Activated naive CD8-positive, alpha-beta T cell treated with anti-CD3 and anti-CD28 coated beads, Interleukin-2, amount 10 ng/mL, durations not matched to agents 7 days and 5 days (primary cell): Measurements from ENCODE around the gene STMND1. TPM values are rescaled to one million over a fixed set of nuclear protein-coding genes. Genes with fewer than 3 reads are reported as not detected.

Source experiments
- ATAC-seq: fragments of 150-1000 bp; cut with Tn5 transposase; one replicate; pipeline ENCODE4 v1.10.0; 2021; ENCODE audit warnings: low read depth, moderate library complexity
- POLR2A ChIA-PET: fragments of 350-600 bp; sonication (Branson Sonifier 250); formaldehyde crosslinking; loops from one replicate; lab custom pipeline; 2021; ENCODE audit warnings: antibody characterized with exemption; lab: Charles Lee
- DNase-seq: peaks from one replicate; pipeline ENCODE4 v3.0.0; 2021
- H3K27ac Mint-ChIP-seq: one replicate; pipeline ENCODE4 v1.8.0; 2022; ENCODE audit warnings: mild to moderate bottlenecking, mixed read lengths
- H3K27me3 Mint-ChIP-seq: one replicate; pipeline ENCODE4 v1.8.0; 2022; ENCODE audit warnings: mild to moderate bottlenecking, moderate library complexity, mixed read lengths
- H3K36me3 Mint-ChIP-seq: one replicate; pipeline ENCODE4 v1.8.0; 2021; ENCODE audit warnings: mild to moderate bottlenecking, mixed read lengths
- H3K4me1 Mint-ChIP-seq: one replicate; pipeline ENCODE4 v1.8.0; 2021; ENCODE audit warnings: mixed read lengths
- H3K4me3 Mint-ChIP-seq: one replicate; pipeline ENCODE4 v1.8.0; 2022; ENCODE audit warnings: mild to moderate bottlenecking, moderate library complexity, mixed read lengths
- H3K9me3 Mint-ChIP-seq: one replicate; pipeline ENCODE4 v1.8.0; 2021; ENCODE audit warnings: mixed read lengths
- total RNA-seq, 2 experiments: library from RNA; stranded (reverse); gene quantifications; one replicate each; pipeline ENCODE4 v1.2.3, GENCODE V29; 2021

STMND1 gene
- total RNA-seq, 2 experiments from 2014 or later: not detected

- no peaks in the 10 kb centered on the region for H3K4me1 Mint-ChIP-seq
Measured at GRCh38 chr6:17107863-17108262, 6.0 kb downstream of the STMND1 start.

DNA sequence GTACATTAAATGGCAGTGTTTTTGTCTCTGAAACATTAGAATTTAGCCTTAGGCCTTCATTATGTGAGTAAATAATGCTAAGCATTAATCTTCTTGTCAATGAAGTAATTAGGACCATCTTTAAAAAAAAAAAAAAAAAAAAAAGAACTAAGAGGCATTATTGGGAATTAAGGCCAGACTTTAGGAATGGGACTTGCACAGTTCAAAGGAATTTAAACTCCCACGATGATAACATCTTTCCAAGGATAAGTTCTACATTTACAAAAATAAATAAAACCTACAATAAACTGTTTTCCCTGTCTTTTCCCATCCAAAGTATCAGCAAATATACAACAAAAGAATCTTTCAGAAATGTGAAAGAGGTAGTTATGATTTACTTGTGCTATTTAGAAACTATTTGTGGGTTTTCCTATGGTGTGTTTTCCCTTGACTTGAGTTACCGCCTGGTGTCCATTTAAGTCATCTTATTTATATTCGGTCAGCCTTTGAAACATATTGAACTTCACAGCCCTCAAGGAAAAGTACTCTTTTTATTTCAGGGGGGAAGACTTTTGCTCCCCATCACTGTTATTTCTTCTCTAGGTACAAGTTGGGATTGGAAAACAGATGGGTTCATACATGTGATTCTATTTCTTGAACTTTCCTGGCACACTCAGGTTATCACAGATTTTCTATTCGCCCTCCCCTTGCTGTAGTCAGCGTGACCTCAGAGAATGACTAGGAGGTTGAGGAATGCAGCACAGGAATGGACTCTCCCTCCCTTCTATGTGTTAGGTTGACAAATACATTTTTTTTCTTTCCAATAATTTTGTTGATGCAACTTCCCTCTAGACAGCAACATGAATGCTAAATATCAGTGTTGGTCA is 13.6 kb downstream of the STMND1 start:
- no peaks in the 10 kb centered on the region for H3K4me1 Mint-ChIP-seq
- no peak for ATAC-seq
- POLR2A ChIA-PET: no interaction called here

More at GRCh38 chr6:17107863-17108262, 6.0 kb downstream of the STMND1 start:
- POLR2A ChIA-PET: no interaction called here
- Mint-ChIP-seq H3K4me3 (no peak overlapping the region), H3K36me3 (no peaks in the 10 kb centered on the region), H3K9me3 (no peaks in the 10 kb centered on the region), H3K27ac (no peak overlapping the region), H3K27me3 (peaks cover 16% of the 10 kb centered on the region)
- no peak for ATAC-seq
- no peak for DNase-seq

GRCh38 chr6:17116117-17116440 is 14.2 kb downstream of the STMND1 start:
- no peak for DNase-seq

More for the DNA sequence above, 13.6 kb downstream of the STMND1 start:
- H3K9me3 Mint-ChIP-seq: no peaks in the 10 kb centered on the region
- H3K27me3 Mint-ChIP-seq: peaks cover 6% of the 10 kb centered on the region
- no peak overlapping the region for H3K27ac Mint-ChIP-seq
- DNase-seq: no peak
- no peak overlapping the region for H3K4me3 Mint-ChIP-seq
- H3K36me3 Mint-ChIP-seq: no peaks in the 10 kb centered on the region

DNA sequence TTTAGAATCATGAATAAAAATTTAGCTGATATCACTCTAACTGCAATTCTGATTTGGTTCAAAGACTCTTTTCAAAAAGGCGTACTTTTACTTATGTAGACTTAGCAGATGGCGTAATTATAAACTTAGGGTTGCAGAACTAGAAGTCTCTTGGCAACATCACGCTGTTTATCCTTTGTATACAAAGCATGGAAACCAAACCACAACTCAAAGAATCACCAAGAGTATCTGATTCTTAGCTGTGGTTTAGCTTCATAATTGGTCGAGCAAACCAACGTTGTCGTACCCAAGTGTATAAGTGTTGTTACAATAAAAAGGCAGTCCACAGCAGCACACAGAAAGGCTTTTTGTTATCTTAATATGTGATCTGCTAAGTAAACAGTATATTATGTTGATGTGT is 18.2 kb downstream of the STMND1 start:
- DNase-seq (no peak), ATAC-seq (no peak)
- POLR2A ChIA-PET: no interaction called here
- Mint-ChIP-seq H3K4me3 (no peak overlapping the region), H3K27ac (no peak overlapping the region), H3K27me3 (peaks cover 8% of the 10 kb centered on the region), H3K9me3 (no peaks in the 10 kb centered on the region), H3K36me3 (no peaks in the 10 kb centered on the region), H3K4me1 (no peaks in the 10 kb centered on the region)

More at GRCh38 chr6:17116117-17116440, 14.2 kb downstream of the STMND1 start:
- no peak overlapping the region for H3K27ac Mint-ChIP-seq
- H3K9me3 Mint-ChIP-seq: no peaks in the 10 kb centered on the region
- H3K4me1 Mint-ChIP-seq: no peaks in the 10 kb centered on the region
- peaks cover 6% of the 10 kb centered on the region for H3K27me3 Mint-ChIP-seq
- no peak overlapping the region for H3K4me3 Mint-ChIP-seq
- H3K36me3 Mint-ChIP-seq: no peaks in the 10 kb centered on the region
- POLR2A ChIA-PET: no interaction called here
- ATAC-seq: no peak

DNA sequence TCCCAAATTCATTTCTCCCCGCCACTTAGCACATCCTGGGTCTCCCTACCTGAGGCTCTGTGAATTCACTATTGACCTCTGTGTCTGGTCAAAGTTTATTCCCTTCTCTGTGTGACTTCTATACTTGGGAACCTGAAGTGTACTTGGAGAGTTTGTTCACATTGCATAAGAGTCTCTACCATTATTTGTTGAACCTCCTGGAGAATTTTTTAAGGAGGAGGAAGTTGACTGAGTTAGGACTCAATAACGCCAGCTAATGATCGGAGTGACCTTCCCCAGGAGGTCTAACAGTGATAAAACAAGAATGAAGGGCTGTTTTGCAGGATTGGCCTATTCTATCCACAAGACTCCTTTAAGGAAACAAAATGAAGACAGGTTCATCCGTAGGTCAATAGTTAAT is 23.6 kb downstream of the STMND1 start:
- Mint-ChIP-seq H3K36me3 (no peaks in the 10 kb centered on the region), H3K27me3 (peaks cover 2% of the 10 kb centered on the region), H3K9me3 (no peaks in the 10 kb centered on the region), H3K27ac (no peak overlapping the region), H3K4me1 (no peaks in the 10 kb centered on the region), H3K4me3 (no peak overlapping the region)
- ATAC-seq: no peak
- POLR2A ChIA-PET: no interaction called here
- DNase-seq: no peak

GRCh38 chr6:17130786-17131185 is 28.9 kb downstream of the STMND1 start:
- DNase-seq (no peak), ATAC-seq (no peak)
- no peaks in the 10 kb centered on the region for H3K4me1 Mint-ChIP-seq
- no peak overlapping the region for H3K4me3 Mint-ChIP-seq
- H3K27ac Mint-ChIP-seq: no peak overlapping the region
- peaks cover 8% of the 10 kb centered on the region for H3K9me3 Mint-ChIP-seq
- H3K27me3 Mint-ChIP-seq: no peaks in the 10 kb centered on the region
- no peaks in the 10 kb centered on the region for H3K36me3 Mint-ChIP-seq
- POLR2A ChIA-PET: no interaction called here

GRCh38 chr6:17132967-17133366 is 31.1 kb downstream of the STMND1 start:
- Mint-ChIP-seq H3K27ac (no peak overlapping the region), H3K4me1 (no peaks in the 10 kb centered on the region), H3K36me3 (no peaks in the 10 kb centered on the region), H3K4me3 (no peak overlapping the region), H3K27me3 (no peaks in the 10 kb centered on the region), H3K9me3 (peaks cover 8% of the 10 kb centered on the region)
- ATAC-seq (no peak), DNase-seq (no peak)
- POLR2A ChIA-PET: no interaction called here

DNA sequence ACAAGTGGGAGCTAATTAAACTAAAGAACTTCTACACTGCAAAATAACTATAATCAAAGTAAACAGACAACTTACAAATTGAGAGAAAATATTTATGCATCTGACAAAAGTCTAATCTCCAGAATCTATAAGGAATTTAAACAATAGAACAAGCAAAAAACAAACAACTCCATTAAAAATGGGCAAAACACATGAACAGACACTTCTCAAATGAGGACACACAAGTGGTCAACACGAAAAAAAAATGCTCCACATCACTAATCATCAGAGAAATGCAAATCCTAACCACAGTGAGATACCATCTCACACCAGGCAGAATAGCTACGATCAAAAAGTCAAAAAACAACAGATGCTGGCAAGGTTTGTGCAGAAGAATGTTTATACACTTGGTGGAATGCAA is 36.2 kb downstream of the STMND1 start:
- Mint-ChIP-seq H3K4me3 (no peak overlapping the region), H3K9me3 (peaks cover 10% of the 10 kb centered on the region), H3K36me3 (no peaks in the 10 kb centered on the region), H3K27ac (no peak overlapping the region), H3K27me3 (no peaks in the 10 kb centered on the region), H3K4me1 (no peaks in the 10 kb centered on the region)
- ATAC-seq (no peak), DNase-seq (no peak)
- POLR2A ChIA-PET: no interaction called here

GRCh38 chr6:17144016-17144415 is 42.2 kb downstream of the STMND1 start:
- DNase-seq (no peak), ATAC-seq (no peak)
- no peak overlapping the region for H3K4me3 Mint-ChIP-seq
- H3K27me3 Mint-ChIP-seq: peaks cover 4% of the 10 kb centered on the region
- no peak overlapping the region for H3K27ac Mint-ChIP-seq
- POLR2A ChIA-PET: no interaction called here
- no peaks in the 10 kb centered on the region for H3K36me3 Mint-ChIP-seq
- peaks cover 18% of the 10 kb centered on the region for H3K9me3 Mint-ChIP-seq
- no peaks in the 10 kb centered on the region for H3K4me1 Mint-ChIP-seq

DNA sequence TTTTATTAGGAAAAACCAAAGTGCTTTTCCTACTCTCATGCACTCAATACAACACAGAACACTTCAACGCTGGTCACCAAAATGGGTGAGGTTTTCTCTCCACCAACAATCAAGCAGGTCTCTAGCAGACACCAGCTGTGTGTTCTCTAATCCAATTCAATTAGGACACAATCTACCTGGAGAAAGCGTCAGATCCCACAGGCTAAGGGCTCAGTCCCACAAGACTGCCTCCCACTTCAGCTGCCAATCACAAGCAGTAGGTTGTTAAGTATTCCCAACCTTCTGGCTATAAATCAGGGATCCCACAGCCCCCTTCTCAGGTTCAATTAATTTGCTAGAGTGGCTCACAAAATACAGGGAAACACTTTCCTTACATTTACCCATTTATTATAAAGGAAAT is 47.7 kb downstream of the STMND1 start:
- DNase-seq: no peak
- Mint-ChIP-seq H3K27ac (no peak overlapping the region), H3K4me3 (no peak overlapping the region), H3K9me3 (peaks cover 7% of the 10 kb centered on the region), H3K4me1 (no peaks in the 10 kb centered on the region), H3K27me3 (peaks cover 1% of the 10 kb centered on the region), H3K36me3 (no peaks in the 10 kb centered on the region)
- no peak for ATAC-seq
- POLR2A ChIA-PET: no interaction called here

- ATAC-seq: no peak
Measured at GRCh38 chr6:17150096-17150495, 48.2 kb downstream of the STMND1 start.

DNA sequence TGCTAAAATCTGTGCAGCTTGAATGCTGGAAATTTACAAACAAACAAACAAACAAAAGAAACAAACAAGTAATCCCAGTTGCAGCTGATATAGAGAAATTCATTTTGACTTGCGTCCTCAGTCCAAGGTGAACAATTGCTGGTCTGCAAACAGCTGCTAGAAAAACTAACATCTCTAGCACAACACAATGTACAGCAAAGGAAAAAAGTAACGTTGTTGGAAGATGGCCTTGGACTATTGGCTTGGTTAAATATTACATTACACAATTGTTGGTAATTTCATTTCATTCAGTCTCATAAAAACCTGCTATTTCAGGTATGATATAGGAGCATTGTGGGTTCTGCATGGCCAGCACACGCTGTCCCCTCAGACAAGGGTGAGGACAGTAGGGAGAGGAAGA is 50.0 kb downstream of the STMND1 start:
- Mint-ChIP-seq H3K9me3 (peaks cover 1% of the 10 kb centered on the region), H3K4me3 (no peak overlapping the region), H3K27ac (no peak overlapping the region), H3K27me3 (no peaks in the 10 kb centered on the region), H3K4me1 (no peaks in the 10 kb centered on the region), H3K36me3 (no peaks in the 10 kb centered on the region)
- POLR2A ChIA-PET: no interaction called here
- DNase-seq (no peak), ATAC-seq (no peak)

More at GRCh38 chr6:17150096-17150495, 48.2 kb downstream of the STMND1 start:
- peaks cover 1% of the 10 kb centered on the region for H3K27me3 Mint-ChIP-seq
- H3K27ac Mint-ChIP-seq: no peak overlapping the region
- no peak overlapping the region for H3K4me3 Mint-ChIP-seq
- POLR2A ChIA-PET: no interaction called here
- H3K36me3 Mint-ChIP-seq: no peaks in the 10 kb centered on the region
- no peaks in the 10 kb centered on the region for H3K4me1 Mint-ChIP-seq
- no peak for DNase-seq
- peaks cover 6% of the 10 kb centered on the region for H3K9me3 Mint-ChIP-seq

- no peak overlapping the region for H3K27ac Mint-ChIP-seq
- POLR2A ChIA-PET: no interaction called here
- no peaks in the 10 kb centered on the region for H3K36me3 Mint-ChIP-seq
- no peaks in the 10 kb centered on the region for H3K4me1 Mint-ChIP-seq
- DNase-seq (no peak), ATAC-seq (no peak)
- peaks cover 1% of the 10 kb centered on the region for H3K9me3 Mint-ChIP-seq
- H3K27me3 Mint-ChIP-seq: no peaks in the 10 kb centered on the region
- H3K4me3 Mint-ChIP-seq: no peak overlapping the region
Measured at GRCh38 chr6:17152703-17153102, 50.9 kb downstream of the STMND1 start.

- Mint-ChIP-seq H3K9me3 (peaks cover 1% of the 10 kb centered on the region), H3K36me3 (no peaks in the 10 kb centered on the region), H3K27ac (no peak overlapping the region), H3K4me1 (no peaks in the 10 kb centered on the region), H3K4me3 (no peak overlapping the region), H3K27me3 (peaks cover 2% of the 10 kb centered on the region)
- DNase-seq (peak; percentile 25), ATAC-seq (no peak)
- POLR2A ChIA-PET: no interaction called here
Measured at GRCh38 chr6:17156112-17156921, 54.5 kb downstream of the STMND1 start.
